IPS-20b (cell line): Measurements from ENCODE around the gene SLAIN2.

Experiments
- H3K27ac ChIP-seq: one replicate; pipeline ENCODE4 v1.5.1; 2013; ENCODE audit warnings: low read length
- H3K27me3 ChIP-seq: 2 replicates; pipeline ENCODE4 v1.6.1; 2013; ENCODE audit warnings: mild to moderate bottlenecking, low read length, inconsistent platforms; ENCODE audit not compliant: insufficient read depth
- H3K36me3 ChIP-seq: 2 replicates; pipeline ENCODE4 v1.6.1; 2013; ENCODE audit warnings: low read depth, mild to moderate bottlenecking, inconsistent platforms, low read length, moderate library complexity; ENCODE audit not compliant: insufficient read depth
- H3K4me1 ChIP-seq: 2 replicates; pipeline ENCODE4 v1.6.1; 2013; ENCODE audit warnings: mild to moderate bottlenecking, control low read depth, inconsistent platforms, low read length, moderate library complexity; ENCODE audit not compliant: insufficient read depth
- H3K4me3 ChIP-seq: 2 replicates; pipeline ENCODE4 v1.5.1; 2013; ENCODE audit warnings: mild to moderate bottlenecking, low read length, inconsistent platforms
- H3K9ac ChIP-seq: 2 replicates; pipeline ENCODE4 v1.6.1; 2013; ENCODE audit warnings: low read depth, mild to moderate bottlenecking, inconsistent platforms, low read length, moderate library complexity
- H3K9me3 ChIP-seq: 2 replicates; pipeline ENCODE4 v1.6.1; 2013; ENCODE audit warnings: mild to moderate bottlenecking, low read depth, low read length, inconsistent platforms; ENCODE audit not compliant: insufficient read depth

The SLAIN2 gene

DNA sequence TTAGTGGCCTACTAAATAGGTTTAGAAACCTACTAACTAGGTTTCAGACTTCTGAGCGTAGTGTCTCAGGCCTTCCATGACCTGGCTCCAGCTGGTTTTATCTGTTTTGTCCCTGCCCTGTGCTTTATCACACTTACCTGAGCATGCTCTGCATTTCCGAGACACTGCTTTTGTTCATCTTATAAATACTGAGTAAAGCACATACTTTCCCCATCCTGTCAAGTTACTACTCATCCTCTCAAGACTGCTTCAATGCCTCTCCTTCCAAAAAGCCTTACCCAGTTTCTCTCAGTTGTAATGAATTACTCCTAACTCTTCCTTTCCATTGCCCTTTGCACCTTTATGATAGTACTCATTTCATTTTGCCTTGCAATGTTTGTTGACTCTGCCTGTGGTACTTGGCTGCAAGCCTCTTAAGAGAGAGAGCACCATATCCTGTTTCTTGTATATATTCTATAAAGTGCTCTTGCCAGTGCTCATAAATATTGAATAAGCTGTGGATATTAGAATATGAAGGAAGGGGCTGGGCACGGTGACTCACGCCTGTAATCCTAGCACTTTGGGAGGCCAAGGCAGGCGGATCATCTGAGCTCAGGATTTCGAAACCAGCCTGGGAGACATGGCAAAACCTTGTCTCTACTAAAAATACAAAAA is 34.4 kb downstream of the SLAIN2 start:
- H3K9me3 ChIP-seq: no peaks in the 10 kb centered on the region
- no peaks in the 10 kb centered on the region for H3K27me3 ChIP-seq
- peaks cover 15% of the 10 kb centered on the region; the same call in 1 of the 2 replicates for H3K4me1 ChIP-seq
- no peak overlapping the region for H3K9ac ChIP-seq
- H3K36me3 ChIP-seq: 0 out of 2 replicates have a peak, but pooled peaks cover 10% of the 10 kb centered on the region
- no peak overlapping the region for H3K27ac ChIP-seq
- no peak overlapping the region for H3K4me3 ChIP-seq

DNA sequence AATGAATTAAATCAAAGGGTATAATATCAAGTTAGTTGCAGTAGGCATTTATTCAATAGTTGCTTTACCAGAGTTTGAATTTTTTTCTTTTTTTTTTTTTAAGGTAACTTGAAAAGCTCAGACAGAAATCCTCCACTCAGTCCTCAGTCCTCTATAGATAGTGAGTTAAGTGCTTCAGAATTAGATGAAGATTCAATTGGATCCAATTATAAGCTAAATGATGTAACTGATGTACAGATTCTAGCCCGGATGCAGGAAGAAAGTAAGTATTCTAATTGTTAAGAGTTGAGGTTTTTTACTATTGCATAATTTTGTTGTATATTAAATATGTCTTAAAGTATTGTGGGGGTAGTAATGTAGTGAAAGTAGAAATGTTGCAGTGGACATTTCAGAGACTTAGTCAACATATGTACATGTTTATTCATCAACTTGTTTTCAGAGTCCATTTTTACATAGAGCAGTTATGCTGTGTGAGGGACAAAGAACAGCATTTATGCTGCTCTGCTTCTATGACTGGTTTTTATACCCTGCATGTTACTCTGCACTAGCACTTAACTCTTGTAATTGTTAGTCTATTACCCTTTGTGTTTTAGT is 38.4 kb downstream of the SLAIN2 start:
- no peak overlapping the region for H3K4me3 ChIP-seq
- H3K36me3 ChIP-seq: peaks cover 31% of the 10 kb centered on the region
- no peaks in the 10 kb centered on the region for H3K9me3 ChIP-seq
- peaks cover 27% of the 10 kb centered on the region for H3K4me1 ChIP-seq
- no peaks in the 10 kb centered on the region for H3K27me3 ChIP-seq
- no peak overlapping the region for H3K9ac ChIP-seq
- no peak overlapping the region for H3K27ac ChIP-seq

DNA sequence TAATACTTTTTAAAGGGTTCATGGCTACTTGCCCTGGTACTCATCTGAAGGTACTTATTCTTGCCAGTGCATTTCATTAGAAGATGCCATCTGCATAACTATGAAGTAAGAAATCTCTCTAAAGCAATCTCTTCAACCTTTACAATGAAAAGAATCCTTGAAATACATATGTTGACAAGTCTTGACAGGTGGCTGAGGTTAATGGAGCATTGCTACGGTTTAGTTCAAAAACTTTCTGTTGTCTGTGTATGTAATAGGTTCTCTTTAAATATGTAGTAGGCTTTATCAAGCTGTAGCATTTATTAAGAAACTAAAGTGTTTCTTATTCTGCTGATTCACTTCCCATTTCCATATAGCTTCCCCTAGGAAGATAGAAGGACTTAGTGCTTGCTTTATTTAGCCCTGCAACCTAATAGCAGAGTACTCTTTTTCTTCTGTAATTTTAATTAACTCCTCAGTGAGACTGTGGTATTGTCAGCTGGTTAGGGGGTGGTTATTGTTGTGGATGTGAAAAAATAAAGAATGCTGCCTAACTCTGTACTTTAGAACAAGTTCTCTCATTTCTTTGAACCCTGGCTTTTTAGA is 39.3 kb downstream of the SLAIN2 start:
- Histone ChIP-seq H3K27me3 (no peaks in the 10 kb centered on the region), H3K4me1 (peaks cover 27% of the 10 kb centered on the region), H3K36me3 (peaks cover 40% of the 10 kb centered on the region), H3K9me3 (no peaks in the 10 kb centered on the region), H3K9ac (peak overlapping the region; percentile 9; the same call in 1 of the 2 replicates), H3K4me3 (peak overlapping the region; percentile 33; the same call in 1 of the 2 replicates), H3K27ac (no peak overlapping the region)

DNA sequence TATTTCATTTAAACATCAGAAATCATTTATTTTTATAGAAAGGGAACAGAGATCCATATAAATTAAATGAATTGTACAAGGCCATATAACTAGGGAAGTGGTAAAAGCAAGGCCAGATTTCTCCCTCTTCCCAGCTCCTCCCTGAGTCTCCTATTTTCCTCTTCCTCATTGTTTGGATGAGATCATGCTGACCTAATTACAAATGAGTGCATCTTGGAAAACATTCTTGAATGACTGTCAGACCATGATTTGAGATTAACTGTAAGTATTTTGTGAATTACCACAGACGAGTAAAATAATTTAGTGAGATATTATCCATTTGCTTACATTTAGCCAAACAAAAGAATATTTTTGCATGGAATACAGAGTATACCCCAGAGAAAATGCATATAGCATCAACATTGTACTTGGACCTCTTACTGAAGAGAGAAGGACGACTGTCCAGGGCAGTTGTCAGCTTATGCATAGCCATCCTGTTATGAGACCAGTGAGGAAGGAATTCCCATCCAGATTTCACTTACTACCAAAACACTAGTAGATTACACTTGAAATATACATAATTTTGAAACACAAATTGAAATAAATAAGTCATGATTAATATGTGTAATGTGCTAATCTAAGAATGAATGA is 47.3 kb downstream of the SLAIN2 start:
- H3K36me3 ChIP-seq: peaks cover 41% of the 10 kb centered on the region
- H3K4me1 ChIP-seq: no peaks in the 10 kb centered on the region
- no peaks in the 10 kb centered on the region for H3K27me3 ChIP-seq
- H3K4me3 ChIP-seq: no peak overlapping the region
- H3K27ac ChIP-seq: no peak overlapping the region
- no peaks in the 10 kb centered on the region for H3K9me3 ChIP-seq
- H3K9ac ChIP-seq: no peak overlapping the region

DNA sequence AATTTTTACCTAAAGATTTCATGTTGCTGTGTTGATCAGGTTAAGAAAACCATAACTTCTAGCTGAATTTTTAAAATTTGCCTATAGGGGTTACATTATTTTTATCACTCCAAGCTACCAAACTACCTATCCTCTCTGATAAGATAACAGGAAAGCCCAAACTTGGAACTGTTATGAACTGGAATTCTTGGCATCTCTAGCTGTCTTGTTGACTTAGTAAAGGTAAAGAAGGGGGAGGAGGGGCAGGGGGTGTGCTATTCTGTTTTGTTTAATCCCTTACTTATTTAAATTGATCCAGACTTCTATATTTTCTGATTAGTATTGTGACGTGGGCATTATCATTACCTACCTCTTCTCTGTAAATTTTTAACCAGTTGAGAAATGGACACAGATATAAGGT is 54.7 kb downstream of the SLAIN2 start:
- Histone ChIP-seq H3K4me3 (no peak overlapping the region), H3K9ac (no peak overlapping the region), H3K27ac (no peak overlapping the region), H3K27me3 (no peaks in the 10 kb centered on the region), H3K36me3 (peaks cover 26% of the 10 kb centered on the region), H3K4me1 (no peaks in the 10 kb centered on the region), H3K9me3 (no peaks in the 10 kb centered on the region)

DNA sequence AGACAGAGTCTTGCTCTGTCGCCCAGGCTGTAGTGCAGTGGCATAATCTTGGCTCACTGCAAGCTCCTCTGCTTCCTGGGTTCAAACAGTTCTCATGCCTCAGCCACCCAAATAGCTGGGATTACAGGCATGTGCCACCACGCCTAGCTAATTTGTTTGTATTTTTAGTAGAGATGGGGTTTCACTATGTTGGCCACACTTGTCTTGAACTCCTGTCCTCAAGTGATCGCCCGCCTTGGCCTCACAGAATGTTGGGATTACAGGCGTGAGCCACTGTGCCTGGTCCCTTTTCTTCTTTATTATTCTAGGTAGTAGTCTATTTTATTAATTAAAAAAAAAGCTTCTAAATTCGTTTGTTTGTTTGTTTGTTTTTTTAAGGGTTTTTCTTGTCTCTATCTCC is 59.1 kb downstream of the SLAIN2 start:
- no peak overlapping the region for H3K9ac ChIP-seq
- H3K36me3 ChIP-seq: peaks cover 13% of the 10 kb centered on the region
- no peaks in the 10 kb centered on the region for H3K9me3 ChIP-seq
- H3K4me3 ChIP-seq: no peak overlapping the region
- no peaks in the 10 kb centered on the region for H3K27me3 ChIP-seq
- no peak overlapping the region for H3K27ac ChIP-seq
- H3K4me1 ChIP-seq: 0 out of 2 replicates have a peak, but pooled peaks cover 3% of the 10 kb centered on the region

DNA sequence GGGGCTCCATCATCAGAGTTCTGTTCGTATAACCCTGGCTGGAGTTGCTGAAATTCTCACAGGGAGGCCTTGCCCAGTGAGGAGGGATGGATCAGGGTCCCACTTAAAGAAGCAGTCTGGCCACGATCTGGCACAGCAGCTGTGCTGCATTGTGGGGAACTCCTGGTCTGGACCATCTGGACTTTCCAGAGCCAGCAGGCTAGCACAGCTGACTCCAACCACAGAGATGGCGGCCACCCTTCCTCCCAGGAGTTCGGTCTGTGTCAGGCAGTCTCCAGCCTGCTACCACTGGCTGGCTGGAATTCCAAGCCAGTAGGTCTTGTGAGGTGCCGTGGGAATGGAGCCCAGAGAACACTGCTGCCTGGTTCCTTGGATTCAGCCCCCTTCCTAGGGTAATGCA is 62.0 kb downstream of the SLAIN2 start:
- Histone ChIP-seq H3K9ac (no peak overlapping the region), H3K36me3 (no peaks in the 10 kb centered on the region; the same call in 1 of the 2 replicates), H3K4me3 (no peak overlapping the region), H3K4me1 (0 out of 2 replicates have a peak, but pooled peaks cover 3% of the 10 kb centered on the region), H3K27me3 (no peaks in the 10 kb centered on the region), H3K27ac (no peak overlapping the region), H3K9me3 (no peaks in the 10 kb centered on the region)

DNA sequence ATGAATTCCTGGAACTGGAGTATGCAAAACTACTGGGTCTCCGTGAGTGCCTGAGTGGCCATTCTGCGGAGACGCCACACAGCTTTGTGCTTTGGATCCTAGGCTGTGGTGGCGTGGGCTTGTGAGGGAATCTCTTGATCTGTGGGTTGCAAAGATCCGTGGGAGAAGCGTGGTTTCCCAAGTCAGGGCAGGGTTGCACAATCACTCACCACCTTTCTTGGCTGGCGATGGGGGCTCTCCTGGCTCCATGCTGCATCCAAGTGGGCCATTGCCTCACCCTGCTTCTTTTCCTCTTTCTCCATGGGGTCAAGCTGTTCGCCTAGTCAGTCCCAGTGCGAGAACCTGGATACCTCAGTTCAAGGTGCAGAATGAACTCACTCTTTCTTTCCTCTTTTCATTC is 62.5 kb downstream of the SLAIN2 start:
- H3K4me1 ChIP-seq: 0 out of 2 replicates have a peak, but pooled peaks cover 3% of the 10 kb centered on the region
- no peak overlapping the region for H3K4me3 ChIP-seq
- no peak overlapping the region for H3K27ac ChIP-seq
- H3K9ac ChIP-seq: no peak overlapping the region
- H3K9me3 ChIP-seq: no peaks in the 10 kb centered on the region
- H3K36me3 ChIP-seq: no peaks in the 10 kb centered on the region; the same call in 1 of the 2 replicates
- no peaks in the 10 kb centered on the region for H3K27me3 ChIP-seq

DNA sequence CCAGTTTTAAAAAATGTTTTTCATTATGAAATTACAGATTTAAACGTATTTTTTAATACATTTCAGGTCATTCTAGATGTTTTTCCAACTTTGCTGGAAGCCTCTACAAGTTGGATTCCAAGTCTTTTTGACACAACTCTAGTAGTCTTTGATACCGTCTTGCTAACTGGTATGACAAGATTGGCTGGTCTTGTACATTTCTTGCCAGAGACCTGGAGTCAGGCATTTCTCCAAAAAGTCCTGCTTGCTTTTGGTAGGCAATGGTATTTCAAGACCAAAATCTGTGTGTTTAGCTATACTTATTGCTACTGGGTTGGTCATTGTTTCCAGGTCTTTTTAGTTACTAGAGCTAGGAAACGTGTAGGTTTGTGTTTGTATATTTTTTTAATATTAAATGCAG is 64.6 kb downstream of the SLAIN2 start:
- H3K36me3 ChIP-seq: no peaks in the 10 kb centered on the region; the same call in 1 of the 2 replicates
- no peak overlapping the region for H3K4me3 ChIP-seq

DNA sequence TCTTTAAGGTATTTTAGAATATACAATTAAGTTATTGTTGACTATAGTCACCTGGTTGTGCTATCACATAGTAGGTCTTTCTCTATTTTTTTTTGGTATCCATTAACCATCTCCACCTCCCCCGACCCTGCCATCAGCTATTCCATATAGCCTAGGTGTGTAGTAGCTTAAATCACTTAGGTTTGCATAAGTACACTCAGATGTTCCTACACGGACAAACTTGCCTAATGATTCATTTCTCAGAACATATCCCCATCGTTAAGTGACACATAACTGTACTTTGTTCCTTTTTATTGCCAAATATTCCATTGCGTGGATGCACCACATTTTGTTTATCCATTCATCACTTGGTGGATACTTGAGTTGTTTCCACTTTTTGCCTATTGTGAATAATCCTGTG is 67.9 kb downstream of the SLAIN2 start:
- Histone ChIP-seq H3K4me1 (no peaks in the 10 kb centered on the region), H3K36me3 (no peaks in the 10 kb centered on the region; the same call in 1 of the 2 replicates), H3K27me3 (no peaks in the 10 kb centered on the region), H3K4me3 (no peak overlapping the region), H3K9ac (no peak overlapping the region), H3K27ac (no peak overlapping the region), H3K9me3 (no peaks in the 10 kb centered on the region)

More for the DNA sequence above, 64.6 kb downstream of the SLAIN2 start:
- Histone ChIP-seq H3K27ac (no peak overlapping the region), H3K9me3 (no peaks in the 10 kb centered on the region), H3K4me1 (0 out of 2 replicates have a peak, but pooled peaks cover 3% of the 10 kb centered on the region), H3K27me3 (no peaks in the 10 kb centered on the region), H3K9ac (no peak overlapping the region)

DNA sequence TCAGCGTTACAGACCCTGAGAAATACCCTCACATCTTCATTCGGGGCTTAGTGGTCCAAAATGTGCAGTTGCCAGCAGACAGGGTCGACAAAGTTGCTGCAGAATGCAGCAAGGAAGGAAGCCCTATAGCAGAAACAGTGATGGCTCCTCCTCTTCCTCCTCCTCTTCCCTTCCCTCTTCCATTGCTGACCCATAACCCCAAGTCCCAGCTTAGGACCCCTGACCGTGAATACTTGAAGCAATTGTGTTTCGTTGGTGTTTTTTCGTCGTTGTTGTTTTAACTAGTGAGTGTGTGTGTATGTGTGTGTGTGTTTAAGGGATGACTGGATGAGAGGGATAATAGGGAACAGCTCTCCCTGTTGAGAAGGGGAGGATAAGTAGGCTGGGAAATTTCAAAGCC is 69.5 kb downstream of the SLAIN2 start:
- H3K9ac ChIP-seq: no peak overlapping the region
- no peaks in the 10 kb centered on the region; the same call in 1 of the 2 replicates for H3K36me3 ChIP-seq
- H3K9me3 ChIP-seq: no peaks in the 10 kb centered on the region
- H3K27me3 ChIP-seq: no peaks in the 10 kb centered on the region
- H3K4me1 ChIP-seq: no peaks in the 10 kb centered on the region
- no peak overlapping the region for H3K4me3 ChIP-seq
- H3K27ac ChIP-seq: no peak overlapping the region
